ENCODE data around the gene CSHL1.

- TF ChIP-seq, protein P1, sequence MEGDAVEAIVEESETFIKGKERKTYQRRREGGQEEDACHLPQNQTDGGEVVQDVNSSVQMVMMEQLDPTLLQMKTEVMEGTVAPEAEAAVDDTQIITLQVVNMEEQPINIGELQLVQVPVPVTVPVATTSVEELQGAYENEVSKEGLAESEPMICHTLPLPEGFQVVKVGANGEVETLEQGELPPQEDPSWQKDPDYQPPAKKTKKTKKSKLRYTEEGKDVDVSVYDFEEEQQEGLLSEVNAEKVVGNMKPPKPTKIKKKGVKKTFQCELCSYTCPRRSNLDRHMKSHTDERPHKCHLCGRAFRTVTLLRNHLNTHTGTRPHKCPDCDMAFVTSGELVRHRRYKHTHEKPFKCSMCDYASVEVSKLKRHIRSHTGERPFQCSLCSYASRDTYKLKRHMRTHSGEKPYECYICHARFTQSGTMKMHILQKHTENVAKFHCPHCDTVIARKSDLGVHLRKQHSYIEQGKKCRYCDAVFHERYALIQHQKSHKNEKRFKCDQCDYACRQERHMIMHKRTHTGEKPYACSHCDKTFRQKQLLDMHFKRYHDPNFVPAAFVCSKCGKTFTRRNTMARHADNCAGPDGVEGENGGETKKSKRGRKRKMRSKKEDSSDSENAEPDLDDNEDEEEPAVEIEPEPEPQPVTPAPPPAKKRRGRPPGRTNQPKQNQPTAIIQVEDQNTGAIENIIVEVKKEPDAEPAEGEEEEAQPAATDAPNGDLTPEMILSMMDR (IDR thresholded peaks at IDR 0.05), result no peak
- no peak for TF ChIP-seq POLR2A (IDR thresholded peaks at IDR 0.05)
Observed at GRCh38 chr17:63944736-63945499, 33.9 kb upstream of the CSHL1 start.
